ENCODE measurements around the gene TTYH2. TPM values are rescaled to one million over a fixed set of nuclear protein-coding genes. Genes with fewer than 3 reads are reported as not detected.

The TTYH2 gene
- polyA plus RNA-seq, 4 donors, result 14.4 to 19.1 (median 16.5) TPM

DNA sequence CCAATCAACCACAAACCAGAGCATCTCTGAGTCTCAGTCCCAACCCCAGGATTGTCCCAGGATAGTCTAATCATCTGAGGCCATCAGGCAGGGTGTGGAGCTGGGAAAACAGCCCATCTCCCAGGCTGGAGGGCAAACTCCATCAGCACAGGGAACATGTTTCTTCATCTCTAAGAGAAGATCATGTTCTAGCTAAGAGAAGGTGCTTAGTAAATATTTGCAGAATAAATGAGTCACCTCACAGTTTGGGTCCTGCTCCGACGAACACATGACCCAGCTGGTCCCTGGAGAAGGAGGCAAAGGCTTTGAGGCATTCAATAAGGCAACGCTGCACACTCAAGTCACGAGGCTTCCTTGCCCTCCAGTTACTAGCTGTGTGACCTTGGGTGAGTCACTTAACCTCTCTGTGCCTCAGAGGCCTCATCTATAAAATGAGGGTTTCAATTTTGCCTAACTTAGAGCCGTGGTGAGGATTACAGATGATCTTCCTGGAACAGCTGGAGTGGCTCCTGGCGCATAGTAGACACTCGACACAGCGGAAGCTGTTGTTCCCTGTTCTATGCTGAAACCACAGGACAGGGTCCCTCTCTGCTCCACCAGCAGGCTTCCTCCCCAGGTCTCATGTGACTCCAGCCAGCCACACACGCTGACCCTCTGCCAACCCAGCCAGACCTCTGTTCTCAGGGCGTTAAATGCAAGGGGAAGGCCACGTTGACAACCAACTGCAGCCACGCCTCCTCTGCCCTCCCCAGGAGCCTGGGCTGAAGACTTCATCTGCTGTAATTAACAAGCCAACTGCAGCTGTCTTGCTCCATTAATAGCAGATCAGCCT lies 20.2 kb upstream of the TTYH2 start:
- no peak for DNase-seq (ENCODE audit: low read depth in 4 of 4, low spot score in 3 of 4)

GRCh38 chr17:74194682-74195081 lies 18.7 kb upstream of the TTYH2 start:
- DNase-seq (ENCODE audit: low read depth in 4 of 4, low spot score in 3 of 4), result no peak

GRCh38 chr17:74196541-74197317 lies 16.6 kb upstream of the TTYH2 start:
- no peak for DNase-seq (ENCODE audit: low read depth in 4 of 4, low spot score in 3 of 4)

DNA sequence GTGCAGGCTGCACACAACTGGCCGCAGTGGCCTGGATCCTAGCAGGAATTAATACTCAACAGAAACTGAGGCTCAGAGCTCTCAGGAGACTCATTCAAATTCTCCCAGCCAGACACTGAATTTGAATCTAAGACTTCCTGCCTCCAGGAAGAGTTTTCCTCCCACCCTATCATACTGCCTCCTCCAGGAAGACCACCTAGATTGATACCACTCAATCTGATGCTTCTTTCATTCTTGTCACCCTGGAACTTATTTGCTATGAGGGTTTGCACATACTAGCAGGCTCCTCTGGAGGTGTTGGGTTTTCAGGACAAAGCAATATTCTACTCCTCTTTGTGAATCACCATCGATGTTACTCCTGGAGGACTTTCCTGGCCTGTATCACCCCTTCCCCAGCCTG lies 15.6 kb upstream of the TTYH2 start:
- no peak for DNase-seq (ENCODE audit: low read depth in 4 of 4, low spot score in 3 of 4)

DNA sequence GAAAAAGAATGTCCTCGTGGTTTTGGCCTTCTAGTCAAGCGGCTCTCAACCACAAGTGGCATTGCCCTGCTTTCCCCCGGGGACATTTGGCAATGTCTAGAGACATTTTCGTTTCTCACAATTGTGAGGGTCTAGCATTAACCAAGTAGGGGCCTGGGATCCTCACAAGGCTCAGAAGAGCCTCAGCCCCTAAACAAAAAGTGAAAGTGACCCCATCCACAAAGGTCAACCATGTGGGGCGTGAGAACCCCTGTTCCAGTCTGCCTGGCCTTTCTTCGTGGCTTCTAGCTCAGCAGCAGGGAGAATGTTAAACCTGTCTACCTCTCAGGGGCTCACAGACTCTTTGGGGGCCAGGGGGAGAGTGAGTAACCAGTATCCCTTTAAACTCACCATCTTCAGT lies 14.7 kb upstream of the TTYH2 start:
- DNase-seq (ENCODE audit: low read depth in 4 of 4, low spot score in 3 of 4), result no peak

DNA sequence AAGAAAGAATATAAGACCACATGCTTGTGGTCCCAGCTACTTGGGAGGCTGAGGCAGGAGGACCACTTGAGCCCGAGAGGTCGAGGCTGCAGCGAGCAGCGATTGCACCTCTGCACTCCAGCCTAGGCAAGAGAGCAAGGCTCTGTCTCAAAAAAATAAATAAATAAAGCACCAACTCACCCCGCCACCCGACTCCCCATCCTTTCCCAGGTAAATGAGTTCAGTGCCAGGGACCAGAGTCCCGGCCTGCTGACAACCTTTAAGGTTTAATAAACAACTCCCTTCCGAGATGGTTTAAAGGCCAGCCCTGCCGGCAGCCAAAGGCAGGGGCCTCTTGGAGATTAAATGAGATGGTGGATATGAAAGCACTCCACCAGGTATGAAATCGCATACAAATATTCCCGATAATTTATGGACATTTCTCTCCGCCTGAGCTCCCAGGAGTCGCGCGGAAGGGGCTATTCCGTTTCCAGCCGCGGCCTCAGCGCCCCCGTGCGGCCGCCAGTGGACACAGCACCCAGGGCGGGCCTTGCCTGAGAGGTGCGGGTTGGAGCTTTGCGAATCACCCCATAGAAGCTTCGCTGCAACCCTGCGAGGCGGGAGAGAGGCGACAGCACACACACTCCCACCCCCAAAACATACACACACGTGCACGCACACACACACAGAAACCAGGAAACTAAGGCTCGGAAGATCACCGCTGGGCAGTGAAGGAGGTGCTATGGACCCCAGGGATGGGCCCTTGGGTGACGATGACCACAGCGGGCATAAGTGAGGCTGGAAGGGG lies 13.9 kb upstream of the TTYH2 start:
- DNase-seq (ENCODE audit: low read depth in 4 of 4, low spot score in 3 of 4), result no peak

- DNase-seq (ENCODE audit: low read depth in 4 of 4, low spot score in 3 of 4), result no peak
Observed at GRCh38 chr17:74200112-74200511, 13.3 kb upstream of the TTYH2 start.

DNA sequence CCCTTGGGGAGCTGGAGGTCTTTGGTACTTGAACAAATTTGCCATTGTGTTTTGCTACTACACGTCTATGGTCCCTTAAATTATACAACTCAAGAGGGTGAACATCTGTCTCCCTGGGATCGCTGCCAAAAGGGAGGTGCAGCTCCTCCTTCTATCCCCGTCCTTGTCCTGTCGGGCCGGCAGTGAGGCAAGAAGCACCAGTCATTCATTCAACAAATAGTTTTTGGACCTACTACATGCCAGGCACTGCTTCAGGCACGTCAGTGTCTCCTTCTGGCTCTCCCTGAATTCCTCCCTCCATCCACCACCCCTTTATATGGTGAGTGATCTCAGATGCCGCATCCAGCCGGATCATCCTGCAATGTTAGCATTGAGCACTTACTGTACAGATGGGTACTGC lies 12.1 kb upstream of the TTYH2 start:
- DNase-seq (ENCODE audit: low read depth in 4 of 4, low spot score in 3 of 4), result no peak

GRCh38 chr17:74201948-74202347 lies 11.4 kb upstream of the TTYH2 start:
- DNase-seq (ENCODE audit: low read depth in 4 of 4, low spot score in 3 of 4), result no peak

DNA sequence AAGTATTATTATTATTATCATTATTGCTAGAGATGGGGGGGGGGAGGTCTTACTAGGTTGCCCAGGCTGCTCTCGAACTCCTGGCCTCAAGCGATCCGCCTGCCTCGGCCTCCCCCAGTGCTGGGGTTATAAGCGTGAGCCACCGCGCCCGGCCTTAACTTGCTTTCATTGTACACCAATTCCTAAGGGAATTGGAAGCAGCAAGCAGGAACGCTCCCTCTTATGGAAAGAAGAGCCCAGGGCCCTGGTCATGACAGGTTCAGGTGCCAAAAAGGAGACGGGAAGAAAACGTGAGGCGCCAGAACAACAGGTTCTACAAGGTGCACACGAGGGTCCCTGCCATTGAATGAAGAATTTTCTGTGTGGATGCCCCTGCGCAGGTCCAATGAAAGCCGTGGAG lies 10.4 kb upstream of the TTYH2 start:
- DNase-seq (ENCODE audit: low read depth in 4 of 4, low spot score in 3 of 4), result no peak

GRCh38 chr17:74203439-74204240 lies 9.7 kb upstream of the TTYH2 start, which contains the start of gene RPL38:
TSS of gene RPL38 (plus strand) at chr17:74203678. CDS start at chr17:74203956, 278 bp downstream.
- DNase-seq (ENCODE audit: low read depth in 4 of 4, low spot score in 3 of 4), result peak; percentile 95 to 97 (median 96)

GRCh38 chr17:74204474-74204873 lies 8.9 kb upstream of the TTYH2 start:
- DNase-seq (ENCODE audit: low read depth in 4 of 4, low spot score in 3 of 4), result no peak

DNA sequence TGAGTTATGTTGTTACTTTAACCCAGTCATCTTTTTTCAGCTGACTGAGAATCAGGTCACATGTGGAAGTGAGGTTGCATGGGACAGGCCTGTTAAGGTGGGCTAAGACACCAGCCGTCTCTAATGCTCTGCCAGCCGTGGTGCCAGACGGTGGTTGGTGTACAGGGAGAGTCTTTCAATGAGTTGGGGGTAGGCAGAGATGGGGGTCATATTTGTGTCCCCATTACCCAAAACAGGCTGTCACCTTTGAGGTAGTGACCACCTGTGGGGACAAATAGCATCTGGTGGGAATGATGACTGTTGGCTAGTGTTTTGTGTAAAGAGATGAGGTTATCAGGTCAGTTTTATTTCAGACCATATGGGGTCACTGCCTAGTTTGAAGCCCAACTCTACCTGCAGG lies 8.1 kb upstream of the TTYH2 start:
- no peak for DNase-seq (ENCODE audit: low read depth in 4 of 4, low spot score in 3 of 4)

- no peak for DNase-seq (ENCODE audit: low read depth in 4 of 4, low spot score in 3 of 4)
Observed at GRCh38 chr17:74206332-74206818, 7.0 kb upstream of the TTYH2 start.

- no peak for DNase-seq (ENCODE audit: low read depth in 4 of 4, low spot score in 3 of 4)
Observed at GRCh38 chr17:74210191-74211140, 2.9 kb upstream of the TTYH2 start.

DNA sequence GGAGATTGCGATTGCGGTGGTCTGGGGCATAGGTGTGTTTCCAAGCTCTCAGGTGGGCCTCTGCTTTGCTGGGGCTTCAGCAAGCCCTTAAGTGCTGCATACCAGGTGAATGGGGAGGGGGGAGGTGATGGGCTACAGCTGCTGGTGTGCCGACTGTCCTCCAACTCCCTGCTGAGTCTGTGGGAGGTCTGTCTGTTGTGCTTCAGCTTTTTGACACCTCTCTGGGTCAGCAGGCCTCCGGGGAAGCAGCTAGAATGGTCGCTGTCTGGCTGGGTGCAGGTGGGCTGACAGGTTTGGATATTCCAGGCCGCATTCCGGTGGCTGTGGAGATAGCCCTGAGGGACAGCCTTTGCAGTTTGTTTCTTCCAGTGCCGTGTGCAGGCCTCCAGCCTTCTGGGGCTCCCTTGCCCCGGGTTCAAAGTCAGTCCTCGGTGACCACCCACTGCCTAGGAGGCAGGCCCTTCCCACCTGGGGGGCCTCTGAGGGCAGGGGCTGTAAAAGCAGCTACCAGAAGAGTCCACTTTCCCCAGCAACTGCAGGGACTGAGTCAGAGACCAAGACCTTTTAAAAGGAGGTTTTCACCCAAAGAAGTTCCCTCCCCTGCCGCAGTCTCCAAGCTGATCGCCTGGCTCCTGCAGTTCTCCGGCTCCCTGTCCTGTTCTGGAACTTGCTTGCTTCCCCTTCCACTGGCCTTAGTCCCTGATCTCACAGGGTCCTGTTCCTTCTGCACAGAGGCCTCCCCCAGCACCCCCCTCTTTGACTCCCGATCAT lies 2.0 kb upstream of the TTYH2 start:
- no peak for DNase-seq (ENCODE audit: low read depth in 4 of 4, low spot score in 3 of 4)

GRCh38 chr17:74211912-74212208 lies 1.5 kb upstream of the TTYH2 start:
- no peak for DNase-seq (ENCODE audit: low read depth in 4 of 4, low spot score in 3 of 4)

DNA sequence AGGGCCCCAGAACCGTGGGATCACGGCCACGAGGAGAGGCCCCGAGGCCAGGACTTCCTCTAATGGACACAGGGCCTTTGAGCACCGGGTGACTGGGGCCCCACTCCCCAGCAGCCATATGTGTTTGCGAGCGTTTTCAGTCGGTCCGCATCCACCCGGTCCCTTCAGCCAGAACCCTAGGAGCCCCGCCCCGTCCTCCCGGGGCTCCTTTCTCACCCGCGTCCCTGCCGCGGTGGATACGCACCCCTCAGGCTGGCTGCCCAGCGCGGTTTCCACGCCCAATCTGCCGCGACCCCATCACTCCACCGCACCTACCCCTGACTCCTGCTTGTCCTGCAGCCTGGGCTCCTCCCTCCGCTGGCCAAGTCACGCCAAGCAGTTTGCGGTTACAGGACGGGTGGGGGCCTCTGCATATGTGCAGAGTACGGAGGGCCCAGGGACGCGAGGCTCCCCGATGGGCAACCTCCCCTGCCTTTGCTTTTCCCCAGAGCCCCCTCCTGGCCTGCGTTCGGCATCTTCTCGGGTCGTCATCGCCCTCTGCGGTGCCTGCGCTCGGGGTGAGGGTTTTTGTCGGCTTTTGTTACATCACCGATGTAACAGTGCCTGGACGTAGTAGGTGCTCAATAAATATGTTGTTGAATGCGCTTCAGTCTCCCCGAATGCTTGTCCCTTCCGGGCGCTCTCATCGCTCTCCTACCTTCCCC lies 1.0 kb upstream of the TTYH2 start:
- DNase-seq (ENCODE audit: low read depth in 4 of 4, low spot score in 3 of 4), result no peak
